A172 (cell line): ENCODE data around the gene MMP10. TPM values are rescaled to one million over a fixed set of nuclear protein-coding genes. Genes with fewer than 3 reads are reported as not detected.

Experiments
- DNase-seq: peaks from one replicate; pipeline ENCODE4 v3.0.0-alpha.2; 2015; ENCODE audit warnings: low spot score
- total RNA-seq: library from RNA; depleted of rRNA; stranded (reverse); fragments of >200 nt; shearing (Covaris generic); gene quantifications from 2 replicates; pipeline ENCODE4 v1.2.3, GENCODE V29; 2014; rRNA removed

MMP10 gene
- 2.5 and 6.4 TPM in 2 replicates for total RNA-seq

DNA sequence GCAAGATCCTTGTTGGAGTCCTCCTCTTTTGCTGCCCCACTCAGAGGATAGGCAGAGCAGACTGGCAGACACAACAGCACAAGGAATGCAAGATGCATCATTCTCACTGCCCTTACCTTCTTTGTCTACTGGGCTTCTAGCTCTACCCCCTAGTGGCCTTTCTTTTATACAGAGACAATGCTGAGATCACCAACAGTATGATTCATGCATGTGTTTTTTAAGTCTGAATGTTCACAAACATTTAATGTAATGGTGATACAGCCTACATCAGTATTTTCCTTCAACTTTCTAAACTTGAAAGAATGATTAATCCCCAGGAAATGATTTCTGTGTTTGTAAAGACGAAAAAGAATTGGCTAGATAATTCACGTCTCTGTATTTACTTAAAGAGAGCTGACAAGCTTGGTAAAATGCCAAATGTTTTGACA is at the start of gene MMP10:
TSS of gene MMP10 (minus strand) at position 138 of the 428 bp plus-strand sequence. CDS start at position 101, 37 bp downstream.
- peak; percentile 63 for DNase-seq

- DNase-seq: no peak
Observed at GRCh38 chr11:102829316-102830000, 49.0 kb upstream of the MMP10 start.

- DNase-seq: no peak
Observed at GRCh38 chr11:102824556-102824955, 44.1 kb upstream of the MMP10 start.

GRCh38 chr11:102819491-102819890 is 39.1 kb upstream of the MMP10 start:
- no peak for DNase-seq

- no peak for DNase-seq
Observed at GRCh38 chr11:102813484-102813883, 33.1 kb upstream of the MMP10 start.

GRCh38 chr11:102812188-102812587 is 31.8 kb upstream of the MMP10 start:
- no peak for DNase-seq

- DNase-seq: peak; percentile 13
Observed at GRCh38 chr11:102810950-102811660, 30.7 kb upstream of the MMP10 start.

- no peak for DNase-seq
Observed at GRCh38 chr11:102809971-102810370, 29.5 kb upstream of the MMP10 start.

- no peak for DNase-seq
Observed at GRCh38 chr11:102807921-102808320, 27.5 kb upstream of the MMP10 start.

GRCh38 chr11:102806296-102806695 is 25.9 kb upstream of the MMP10 start:
- no peak for DNase-seq

GRCh38 chr11:102802341-102802740 is 21.9 kb upstream of the MMP10 start:
- DNase-seq: peak; percentile 24

GRCh38 chr11:102800767-102801166 is 20.3 kb upstream of the MMP10 start:
- DNase-seq: no peak

DNA sequence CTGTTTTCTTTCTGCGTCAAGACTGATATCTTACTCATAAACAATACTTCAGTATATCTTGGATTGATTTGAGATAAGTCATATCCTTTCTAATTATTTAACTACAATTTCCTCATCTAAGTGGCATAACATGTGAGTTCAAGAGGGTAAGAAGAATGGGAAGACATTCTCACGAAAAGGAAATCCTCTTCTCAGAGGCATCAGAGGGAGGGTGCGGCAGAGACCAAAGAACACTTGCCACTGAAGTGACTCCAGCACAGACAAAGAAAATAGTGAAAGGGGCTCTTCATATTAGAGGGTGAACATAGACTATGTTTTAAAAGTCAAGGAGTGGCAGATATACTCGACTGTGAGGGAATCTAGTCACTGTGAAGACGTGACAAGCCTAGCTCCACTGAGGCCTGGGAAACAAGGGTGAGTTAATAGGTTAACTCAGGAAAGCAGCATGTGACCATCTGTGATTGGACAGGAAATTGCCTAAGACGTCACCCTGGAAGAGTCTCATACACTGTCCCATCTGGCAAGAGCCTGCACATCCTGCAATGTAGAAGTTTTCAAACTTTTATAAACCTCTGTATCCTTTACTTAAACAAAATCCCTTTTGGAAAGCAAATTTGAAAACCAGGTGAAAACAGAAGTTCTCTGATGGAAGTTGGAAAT is 19.4 kb upstream of the MMP10 start:
- DNase-seq: no peak

DNA sequence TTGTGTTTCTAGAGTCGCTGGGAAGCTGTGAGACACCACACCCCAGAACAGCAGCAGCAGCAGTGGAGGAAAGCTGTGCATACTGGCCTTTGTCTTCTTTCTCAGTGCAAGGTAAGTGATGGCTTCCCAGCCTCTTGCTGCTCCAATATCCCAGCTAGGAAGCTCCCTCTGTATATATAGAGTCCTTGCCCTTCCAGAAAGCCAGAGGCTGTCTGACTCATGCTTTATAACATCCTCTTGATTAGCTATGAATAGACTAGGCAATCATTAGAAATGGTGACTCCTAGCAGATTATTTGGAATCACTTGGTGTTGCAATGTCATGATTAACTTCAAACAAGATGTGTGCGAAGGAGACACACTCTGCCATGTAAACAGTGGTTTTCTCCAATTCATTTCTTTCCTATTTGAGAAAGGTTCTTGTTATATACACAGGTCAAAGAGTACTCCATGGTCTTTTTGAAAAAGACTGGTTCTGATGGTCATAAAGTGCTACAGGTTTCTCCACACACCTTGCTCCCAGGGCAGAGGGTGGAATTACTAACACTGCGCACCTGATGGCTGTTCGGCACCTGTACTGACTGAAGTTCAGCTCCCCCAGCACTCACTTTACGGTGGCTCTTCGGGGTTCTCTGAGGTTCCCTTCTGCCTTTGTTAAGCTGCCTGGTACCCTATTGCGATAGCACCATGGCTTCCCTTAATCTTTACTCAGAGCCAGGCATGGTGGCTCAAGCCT is 17.8 kb upstream of the MMP10 start, which contains the start of gene MMP1:
TSS of gene MMP1 (minus strand) at position 149 of the 735 bp plus-strand sequence. CDS start at position 81, 68 bp downstream.
- DNase-seq: peak; percentile 21

- DNase-seq: peak; percentile 33
Observed at GRCh38 chr11:102794382-102794781, 14.0 kb upstream of the MMP10 start.

DNA sequence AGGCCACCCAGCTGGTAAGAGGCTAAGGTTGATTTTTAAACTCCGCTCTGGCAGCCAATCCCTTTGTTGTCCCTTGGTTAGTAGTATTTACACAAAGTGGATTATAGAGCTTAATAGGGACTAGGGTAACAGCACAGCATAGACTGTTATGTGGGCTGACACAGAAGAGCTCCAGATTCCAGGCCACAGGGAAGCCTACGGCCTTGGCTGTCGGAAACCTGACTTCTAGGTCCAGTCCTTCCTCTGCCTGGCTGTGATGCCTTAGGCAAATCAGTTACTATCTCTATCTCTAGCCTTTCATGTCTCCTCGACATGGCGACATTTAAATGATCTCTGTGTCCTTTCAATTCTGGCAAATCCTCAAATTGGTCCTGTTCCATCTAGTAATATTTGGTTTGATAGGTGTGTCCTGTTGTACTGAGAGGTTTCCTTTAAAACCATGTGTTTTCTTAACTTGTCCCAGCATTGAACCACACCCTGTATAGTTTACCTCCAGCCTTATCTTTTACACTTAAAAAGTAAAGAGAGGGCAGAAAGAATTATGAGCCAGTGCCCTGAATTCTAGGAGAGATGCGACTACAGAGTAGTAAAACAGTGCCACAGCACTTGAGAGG is 13.4 kb upstream of the MMP10 start:
- no peak for DNase-seq

DNA sequence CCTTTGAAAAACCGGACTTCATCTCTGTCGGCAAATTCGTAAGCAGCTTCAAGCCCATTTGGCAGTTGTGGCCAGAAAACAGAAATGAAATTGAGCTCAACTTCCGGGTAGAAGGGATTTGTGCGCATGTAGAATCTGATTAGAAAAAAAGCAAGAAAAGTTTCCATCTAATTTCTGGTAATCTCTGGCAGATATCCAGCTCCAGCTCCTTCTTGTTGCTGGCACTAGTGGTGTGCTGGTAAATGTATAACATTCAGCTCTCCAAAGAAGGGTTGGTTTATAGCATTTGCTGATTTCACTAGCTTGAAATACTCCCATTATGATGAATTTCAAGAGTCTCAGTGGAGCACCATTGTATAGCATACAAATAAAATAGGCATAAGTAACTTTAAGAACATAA is 12.2 kb upstream of the MMP10 start:
- no peak for DNase-seq

DNA sequence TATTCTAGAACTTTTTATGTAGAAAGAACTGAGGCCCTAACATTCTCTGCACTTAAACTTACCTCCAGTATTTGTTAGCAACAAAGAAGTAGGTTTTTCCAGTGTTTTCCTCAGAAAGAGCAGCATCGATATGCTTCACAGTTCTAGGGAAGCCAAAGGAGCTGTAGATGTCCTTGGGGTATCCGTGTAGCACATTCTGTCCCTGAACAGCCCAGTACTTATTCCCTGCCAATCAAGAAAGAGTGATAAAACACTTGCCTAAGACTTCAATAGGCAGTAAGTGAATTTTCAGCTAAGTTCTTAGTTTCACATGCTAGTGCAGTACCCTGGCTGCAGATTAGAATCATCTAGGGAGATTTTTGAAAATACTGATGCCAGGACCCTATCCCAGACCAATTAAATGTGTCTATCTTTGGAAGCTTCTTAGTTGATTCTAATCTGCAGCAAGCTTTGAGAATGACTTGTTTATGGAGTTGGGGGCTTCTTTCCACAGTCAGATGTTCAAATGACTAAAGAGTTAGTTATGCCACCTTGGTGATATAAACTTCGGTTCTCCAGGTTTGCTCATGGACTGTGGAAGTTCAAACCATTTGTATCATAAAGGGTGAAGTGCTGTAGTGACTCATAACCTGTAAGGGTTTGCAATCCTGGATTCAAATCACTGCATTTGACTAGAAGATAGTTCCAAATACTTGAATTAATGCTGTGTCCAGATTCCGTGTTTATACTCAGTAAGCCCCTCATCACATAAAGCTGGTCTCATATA is 11.0 kb upstream of the MMP10 start:
- peak; percentile 16 for DNase-seq

GRCh38 chr11:102788334-102788995 is 8.0 kb upstream of the MMP10 start:
- no peak for DNase-seq

DNA sequence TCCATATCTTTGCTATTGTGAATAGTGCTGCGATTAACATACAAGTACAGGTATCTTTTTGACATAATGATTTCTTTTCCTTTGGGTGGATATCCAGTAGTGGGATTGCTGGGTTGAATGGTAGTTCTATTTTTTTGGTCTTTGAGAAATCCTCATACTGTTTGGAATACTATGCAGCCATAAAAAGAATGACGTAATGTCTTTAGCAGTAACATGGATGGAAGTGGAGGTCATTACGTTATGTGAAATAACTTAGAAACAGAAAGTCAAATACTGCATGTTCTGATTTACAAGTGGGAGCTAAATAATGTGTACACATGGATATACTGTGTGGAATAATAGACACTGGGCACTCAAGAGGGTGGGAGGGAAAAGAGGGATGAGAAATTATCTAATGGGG is 4.0 kb upstream of the MMP10 start:
- no peak for DNase-seq
